Activated T-cell treated with anti-CD3 and anti-CD28 coated beads for 4 hours (primary cell): ENCODE data around the gene MYL9.
"Not testable (repeated sequence)": the region's sequence is repeated elsewhere in the genome, so short reads cannot be mapped to it uniquely, and the experiment has no call there.

Experiments
- DNase-seq: peaks from one replicate; pipeline ENCODE4 v3.0.0-alpha.2; 2020

The MYL9 gene

GRCh38 chr20:36549942-36550789 lies 8.8 kb downstream of the MYL9 start:
- no peak for DNase-seq

- DNase-seq = no peak
Observed at GRCh38 chr20:36550790-36551299, 9.5 kb downstream of the MYL9 start.

- no peak for DNase-seq
Observed at GRCh38 chr20:36555248-36555647, 13.9 kb downstream of the MYL9 start.

GRCh38 chr20:36562724-36563123 lies 21.4 kb downstream of the MYL9 start:
- DNase-seq = no peak

- DNase-seq = no peak
Observed at GRCh38 chr20:36563374-36563773, 22.1 kb downstream of the MYL9 start.

GRCh38 chr20:36564078-36564725 lies 22.9 kb downstream of the MYL9 start:
- not testable (repeated sequence) for DNase-seq

- not testable (repeated sequence) for DNase-seq
Observed at GRCh38 chr20:36564726-36565121, 23.4 kb downstream of the MYL9 start.

- DNase-seq = no peak
Observed at GRCh38 chr20:36565520-36565919, 24.2 kb downstream of the MYL9 start.

GRCh38 chr20:36569847-36570429 lies 28.6 kb downstream of the MYL9 start:
- DNase-seq = no peak

GRCh38 chr20:36571564-36572504 lies 30.5 kb downstream of the MYL9 start:
- no peak for DNase-seq

- DNase-seq = peak; percentile 59
Observed at GRCh38 chr20:36572701-36573102, 31.4 kb downstream of the MYL9 start.

GRCh38 chr20:36573103-36573797 lies 31.9 kb downstream of the MYL9 start, which contains the start of gene TGIF2:
Gene TGIF2, plus strand, starts transcription at chr20:36573597. Its CDS starts 5,178 bp downstream, at chr20:36578775.
- DNase-seq = peak; percentile 86

GRCh38 chr20:36573798-36574365 lies 32.6 kb downstream of the MYL9 start:
- no peak for DNase-seq

GRCh38 chr20:36574366-36575135 lies 33.2 kb downstream of the MYL9 start:
- DNase-seq = peak; percentile 56

GRCh38 chr20:36576081-36576445 lies 34.7 kb downstream of the MYL9 start:
- DNase-seq = no peak

GRCh38 chr20:36578356-36579041 lies 37.2 kb downstream of the MYL9 start:
- DNase-seq = no peak

GRCh38 chr20:36579996-36580545 lies 38.8 kb downstream of the MYL9 start:
- DNase-seq = no peak

- no peak for DNase-seq
Observed at GRCh38 chr20:36582322-36582721, 41.0 kb downstream of the MYL9 start.

GRCh38 chr20:36582821-36583220 lies 41.5 kb downstream of the MYL9 start:
- DNase-seq = no peak

GRCh38 chr20:36584018-36584481 lies 42.7 kb downstream of the MYL9 start:
- DNase-seq = no peak
